Kidney (tissue), 14 donors: ENCODE results near the gene TOB1. TPM values are rescaled to one million over a fixed set of nuclear protein-coding genes. Genes with fewer than 3 reads are reported as not detected.

ENCODE experiments used
- DNase-seq, 5 donors: peaks; one replicate each; pipeline ENCODE4 v3.0.0-alpha.2; 2013 to 2020
- FAIRE-seq: peaks from 2 replicates; lab custom pipeline; 2012; peaks lifted over from hg19 to GRCh38; lab: Jason Lieb, UNC
- H3K27ac ChIP-seq, 2 donors: one replicate each; pipeline ENCODE4 v1.7.0; 2013; ENCODE audit warnings: low read depth in 2 of 2, low read length in 2 of 2, inconsistent platforms in 1 of 2
- H3K27me3 ChIP-seq: one replicate; pipeline ENCODE4 v1.7.1; 2013; ENCODE audit warnings: low read length, inconsistent platforms; ENCODE audit not compliant: control insufficient read depth, insufficient read depth
- H3K36me3 ChIP-seq, 3 donors: one replicate each; pipeline versions ENCODE4 v1.7.0 to v1.7.1; 2013; ENCODE audit warnings: low read length in 3 of 3, control low read depth in 1 of 3, inconsistent platforms in 1 of 3; ENCODE audit not compliant: insufficient read depth in 3 of 3, control insufficient read depth in 2 of 3
- H3K4me1 ChIP-seq, 3 donors: one replicate each; pipeline versions ENCODE4 v1.7.0 to v1.7.1; 2013; ENCODE audit warnings: low read length in 3 of 3, inconsistent platforms in 1 of 3, low read depth in 1 of 3; ENCODE audit not compliant: control insufficient read depth in 2 of 3, insufficient read depth in 2 of 3
- H3K4me3 ChIP-seq, 3 donors: one replicate each; pipeline versions ENCODE4 v1.7.0 to v1.8.1; 2013; ENCODE audit warnings: low read length in 3 of 3, control low read depth in 1 of 3, inconsistent platforms in 1 of 3
- H3K9ac ChIP-seq, 3 donors: one replicate each; pipeline versions ENCODE4 v1.7.0 to v1.7.1; 2013; ENCODE audit warnings: low read length in 3 of 3, control low read depth in 1 of 3, inconsistent platforms in 1 of 3
- H3K9me3 ChIP-seq, 3 donors: one replicate each; pipeline versions ENCODE4 v1.7.0 to v1.7.1; 2013; ENCODE audit warnings: low read length in 3 of 3, control low read depth in 1 of 3, inconsistent platforms in 1 of 3; ENCODE audit not compliant: control insufficient read depth in 2 of 3, insufficient read depth in 1 of 3
- intact Hi-C: fragments of 100-400 bp; cut with DNase I; formaldehyde crosslinking; loops from one replicate; pipeline ENCODE4 v1.11.1; 2022
- polyA plus RNA-seq: library from polyadenylated mRNA; stranded (reverse); fragments of 350-450 nt; fragmentation: Illumina TruSeq; extraction: RNeasy Lipid Tissue Mini Kit (QIAGEN cat#74804); gene quantifications from one replicate; pipeline ENCODE4 v1.2.3, GENCODE V29; 2014; ENCODE audit warnings: low read depth, low replicate concordance; ENCODE audit not compliant: insufficient read depth
- total RNA-seq: library from RNA; stranded (reverse); fragmentation: NEBNext Ultra II Directional; extraction: Animal tissue kit (Norgen Biotek cat#: 25700); gene quantifications from one replicate; pipeline ENCODE4 v1.2.1, GENCODE V29; 2021
- TF ChIP-seq, protein P1 (sequence below): IDR thresholded peaks from 3 replicates; pipeline ENCODE4 v1.5.1; 2012; ENCODE audit warnings: mild to moderate bottlenecking, moderate library complexity, borderline replicate concordance; ENCODE audit not compliant: insufficient read depth; ENCODE audit errors: extremely low read depth
- donor health status: control.
- donor health status: control.
- donor health status: control.
- donor health status: control.
- donor health status: control.
- donor health status: DM: yes; HTN: yes; CAD: no.
- donor health status: Normal renal cell carcinoma (clear cell type).

Gene TOB1
- total and polyA plus RNA-seq, 2 donors from 2014 or later = 52.5 to 141 TPM

DNA sequence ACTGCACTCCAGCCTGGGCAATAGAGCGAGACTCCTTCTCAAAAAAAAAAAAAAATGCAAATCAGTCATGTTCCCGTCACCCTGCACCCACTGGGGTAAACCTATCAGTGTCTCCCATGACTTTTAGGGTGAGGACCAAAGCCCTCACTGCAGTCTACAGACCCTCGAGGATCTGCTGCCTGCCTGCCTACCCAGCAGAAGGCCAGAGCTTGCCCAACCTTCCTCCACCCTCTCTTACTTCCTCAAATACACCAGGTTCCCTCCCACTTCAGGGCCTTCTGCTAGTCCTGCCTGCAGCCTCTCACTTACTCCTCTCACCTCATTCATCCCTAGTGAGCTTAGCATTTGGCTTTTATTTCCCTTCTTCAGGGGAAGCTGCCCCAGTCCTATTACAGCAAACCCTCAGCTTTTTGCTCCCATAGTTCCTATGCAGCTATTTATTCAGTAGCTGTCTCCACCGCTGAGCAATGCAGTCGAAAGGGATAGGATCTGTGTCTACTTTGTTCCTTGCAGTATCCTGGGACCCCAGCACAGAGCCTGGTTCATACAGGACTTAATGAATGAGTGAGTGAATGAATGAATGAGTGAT lies 17.8 kb upstream of the TOB1 start:
- intact Hi-C loops = no loop called here
- H3K27me3 ChIP-seq = no peaks in the 10 kb centered on the region
- no peaks in the 10 kb centered on the region for H3K36me3 ChIP-seq
- H3K27ac ChIP-seq = no peak overlapping the region
- H3K4me1 ChIP-seq = peaks cover 0 to 9% (median 0%) of the 10 kb centered on the region in 3 donors
- no peak overlapping the region for H3K9ac ChIP-seq
- TF ChIP-seq, protein P1, sequence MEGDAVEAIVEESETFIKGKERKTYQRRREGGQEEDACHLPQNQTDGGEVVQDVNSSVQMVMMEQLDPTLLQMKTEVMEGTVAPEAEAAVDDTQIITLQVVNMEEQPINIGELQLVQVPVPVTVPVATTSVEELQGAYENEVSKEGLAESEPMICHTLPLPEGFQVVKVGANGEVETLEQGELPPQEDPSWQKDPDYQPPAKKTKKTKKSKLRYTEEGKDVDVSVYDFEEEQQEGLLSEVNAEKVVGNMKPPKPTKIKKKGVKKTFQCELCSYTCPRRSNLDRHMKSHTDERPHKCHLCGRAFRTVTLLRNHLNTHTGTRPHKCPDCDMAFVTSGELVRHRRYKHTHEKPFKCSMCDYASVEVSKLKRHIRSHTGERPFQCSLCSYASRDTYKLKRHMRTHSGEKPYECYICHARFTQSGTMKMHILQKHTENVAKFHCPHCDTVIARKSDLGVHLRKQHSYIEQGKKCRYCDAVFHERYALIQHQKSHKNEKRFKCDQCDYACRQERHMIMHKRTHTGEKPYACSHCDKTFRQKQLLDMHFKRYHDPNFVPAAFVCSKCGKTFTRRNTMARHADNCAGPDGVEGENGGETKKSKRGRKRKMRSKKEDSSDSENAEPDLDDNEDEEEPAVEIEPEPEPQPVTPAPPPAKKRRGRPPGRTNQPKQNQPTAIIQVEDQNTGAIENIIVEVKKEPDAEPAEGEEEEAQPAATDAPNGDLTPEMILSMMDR = no peak
- no peaks in the 10 kb centered on the region for H3K9me3 ChIP-seq
- no peak for DNase-seq
- H3K4me3 ChIP-seq = no peak overlapping the region
- FAIRE-seq = no peak

DNA sequence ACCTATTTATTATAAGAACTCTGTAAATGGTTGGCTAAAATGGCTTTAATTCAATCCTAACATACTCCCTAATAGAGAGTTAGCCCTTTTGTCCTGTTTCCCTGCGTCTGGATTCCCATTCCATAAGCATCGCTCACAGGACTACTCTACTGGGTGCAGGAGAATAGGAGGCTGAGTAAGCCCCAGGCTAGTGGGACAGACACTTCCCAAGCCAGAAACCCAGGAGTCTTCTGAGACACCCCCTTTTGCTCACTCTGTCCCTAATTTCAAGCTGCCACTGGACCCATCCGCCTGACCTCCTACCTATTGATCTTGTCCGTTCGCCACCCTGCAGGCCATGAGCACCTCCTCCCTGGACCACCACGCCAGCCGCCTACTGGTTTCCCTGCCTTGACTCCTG lies 16.7 kb upstream of the TOB1 start:
- H3K4me1 ChIP-seq = peaks cover 0 to 6% (median under 1%) of the 10 kb centered on the region in 3 donors
- no peak overlapping the region for H3K9ac ChIP-seq
- H3K4me3 ChIP-seq = no peak overlapping the region
- no peaks in the 10 kb centered on the region for H3K27me3 ChIP-seq
- no peak overlapping the region for H3K27ac ChIP-seq
- TF ChIP-seq, protein P1 = no peak
- no peak for DNase-seq
- intact Hi-C loops = no loop called here
- no peaks in the 10 kb centered on the region for H3K36me3 ChIP-seq
- no peaks in the 10 kb centered on the region for H3K9me3 ChIP-seq
- no peak for FAIRE-seq

DNA sequence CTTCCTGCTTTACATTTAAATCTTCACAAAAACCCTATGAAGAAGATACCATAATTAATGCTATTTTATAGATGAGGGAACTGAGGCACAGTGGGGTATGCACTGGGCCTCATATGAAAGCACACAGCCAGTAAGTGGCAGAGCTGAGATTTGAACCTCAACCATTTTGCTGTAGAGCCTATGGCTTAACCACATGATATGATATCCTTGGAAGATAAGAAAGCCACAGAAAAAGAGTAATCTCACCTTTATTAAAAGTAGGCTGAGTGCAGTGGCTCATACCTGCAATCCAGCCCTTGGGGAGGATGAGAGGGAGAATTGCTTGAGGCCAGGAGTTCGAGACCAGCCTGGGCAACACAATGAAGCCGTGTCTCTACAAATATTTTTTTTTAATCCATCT lies 15.0 kb upstream of the TOB1 start:
- H3K4me3 ChIP-seq = no peak overlapping the region
- TF ChIP-seq, protein P1 = no peak
- H3K27ac ChIP-seq = no peak overlapping the region
- H3K27me3 ChIP-seq = no peaks in the 10 kb centered on the region
- peaks cover 0 to 2% (median 0%) of the 10 kb centered on the region in 3 donors for H3K4me1 ChIP-seq
- H3K9ac ChIP-seq = no peak overlapping the region
- DNase-seq (no peak), FAIRE-seq (no peak)
- H3K36me3 ChIP-seq = no peaks in the 10 kb centered on the region
- H3K9me3 ChIP-seq = no peaks in the 10 kb centered on the region
- intact Hi-C loops = no loop called here

DNA sequence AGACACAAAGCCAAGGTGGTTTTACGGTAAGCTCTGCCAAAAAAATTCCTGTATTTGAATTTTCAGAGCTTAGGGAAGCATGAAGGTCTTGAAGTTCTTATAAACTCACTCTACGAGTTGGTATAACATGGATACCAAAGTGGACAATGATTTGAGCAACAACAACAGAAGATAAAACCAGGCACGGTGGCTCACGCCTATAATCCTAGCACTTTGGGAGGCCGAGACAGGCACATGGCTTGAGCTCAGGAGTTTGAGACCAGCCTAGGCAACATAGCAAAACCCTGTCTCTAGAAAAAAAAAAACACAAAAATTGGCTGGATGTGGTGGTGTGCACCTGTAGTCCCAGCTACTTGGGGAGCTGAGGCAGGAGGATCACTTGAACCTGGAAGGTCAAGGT lies 12.9 kb upstream of the TOB1 start:
- intact Hi-C loops = no loop called here
- no peaks in the 10 kb centered on the region for H3K27me3 ChIP-seq
- H3K9me3 ChIP-seq = no peaks in the 10 kb centered on the region
- TF ChIP-seq, protein P1 = no peak
- H3K27ac ChIP-seq = no peak overlapping the region
- no peak overlapping the region for H3K4me3 ChIP-seq
- FAIRE-seq (no peak), DNase-seq (no peak)
- no peaks in the 10 kb centered on the region for H3K36me3 ChIP-seq
- no peak overlapping the region for H3K9ac ChIP-seq
- H3K4me1 ChIP-seq = peaks cover 0 to 2% (median 0%) of the 10 kb centered on the region in 3 donors
